Endodermal cell (in vitro differentiated cells): ENCODE measurements around the gene EPS8L3. TPM values are rescaled to one million over a fixed set of nuclear protein-coding genes. Genes with fewer than 3 reads are reported as not detected.
"Not testable (repeated sequence)": the region's sequence is repeated elsewhere in the genome, so short reads cannot be mapped to it uniquely, and the experiment has no call there.

Experiments used
- DNase-seq: peaks from one replicate; pipeline ENCODE4 v3.0.0-alpha.2; 2017
- H3K27ac ChIP-seq: 2 replicates; pipeline ENCODE4 v1.5.1; 2013; ENCODE audit warnings: mild to moderate bottlenecking, low read depth, low read length, moderate library complexity
- H3K27me3 ChIP-seq: 2 replicates; pipeline ENCODE4 v1.6.1; 2013; ENCODE audit warnings: mild to moderate bottlenecking, low read length, moderate library complexity; ENCODE audit not compliant: insufficient read depth, control insufficient read depth, poor library complexity, severe bottlenecking
- H3K36me3 ChIP-seq: 2 replicates; pipeline ENCODE4 v1.7.0; 2013; ENCODE audit warnings: mild to moderate bottlenecking, low read length, moderate library complexity; ENCODE audit not compliant: control insufficient read depth, insufficient read depth
- H3K4me1 ChIP-seq: one replicate; pipeline ENCODE4 v1.7.0; 2013; ENCODE audit warnings: low read length; ENCODE audit not compliant: control insufficient read depth, insufficient read depth
- H3K4me3 ChIP-seq: 2 replicates; pipeline ENCODE4 v1.5.1; 2013; ENCODE audit warnings: mild to moderate bottlenecking, low read length, moderate library complexity
- H3K9ac ChIP-seq: 2 replicates; pipeline ENCODE4 v1.6.1; 2013; ENCODE audit warnings: mild to moderate bottlenecking, low read length, moderate library complexity; ENCODE audit not compliant: poor library complexity, severe bottlenecking; ENCODE audit errors: extremely low read depth
- H3K9me3 ChIP-seq: 2 replicates; pipeline ENCODE4 v1.6.1; 2013; ENCODE audit warnings: mild to moderate bottlenecking, low read length, moderate library complexity; ENCODE audit not compliant: control insufficient read depth
- H3K27ac Mint-ChIP-seq: 2 replicates; pipeline ENCODE4 v1.8.0; 2020; ENCODE audit warnings: mixed read lengths
- H3K27me3 Mint-ChIP-seq: 2 replicates; pipeline ENCODE4 v1.8.0; 2021; ENCODE audit warnings: mild to moderate bottlenecking, mixed read lengths; ENCODE audit not compliant: insufficient read depth
- H3K36me3 Mint-ChIP-seq: 2 replicates; pipeline ENCODE4 v1.8.0; 2020; ENCODE audit warnings: low read depth, mixed read lengths
- H3K4me1 Mint-ChIP-seq: 2 replicates; pipeline ENCODE4 v1.8.0; 2020; ENCODE audit warnings: mixed read lengths
- H3K4me3 Mint-ChIP-seq: 2 replicates; pipeline ENCODE4 v1.8.0; 2020; ENCODE audit warnings: mild to moderate bottlenecking, moderate library complexity, mixed read lengths
- H3K9me3 Mint-ChIP-seq: 2 replicates; pipeline ENCODE4 v1.8.0; 2020; ENCODE audit warnings: mild to moderate bottlenecking, mixed read lengths
- CTCF ChIP-seq: fragments of 200-600 bp; sonication (generic); conservative IDR thresholded peaks from 2 replicates; pipeline ENCODE4 v1.5.0; 2021; ENCODE audit warnings: antibody characterized with exemption, mild to moderate bottlenecking
- WGBS, 2 experiments: methylation state at CpG; one replicate each; pipeline versions ENCODE4 v1.1.5 to v1.1.7; 2013; ENCODE audit warnings: missing lambda C conversion rate in 2 of 2, mixed read lengths in 1 of 2; ENCODE audit not compliant: insufficient coverage in 1 of 2, insufficient read length in 1 of 2; 5-methylcytosine and 5-hydroxymethylcytosine counted together
- total RNA-seq, 2 donors: library from RNA; stranded (reverse); fragmentation: NEBNext Ultra II Directional in 1 of 2; extraction: Animal tissue kit (Norgen Biotek cat#: 25700) in 1 of 2; gene quantifications; 2 replicates in 1 of 2; 3 replicates in 1 of 2; pipeline ENCODE4 v1.2.1, GENCODE V29; 2021

The EPS8L3 gene
- total RNA-seq, 2 donors from 2014 or later: not detected

GRCh38 chr1:109750241-109750882 is 13.4 kb downstream of the EPS8L3 start:
- H3K27ac Mint-ChIP-seq: no peak overlapping the region
- Histone ChIP-seq H3K9ac (no peak overlapping the region), H3K36me3 (no peaks in the 10 kb centered on the region), H3K27me3 (no peaks in the 10 kb centered on the region), H3K4me3 (no peak overlapping the region), H3K27ac (no peak overlapping the region), H3K4me1 (no peaks in the 10 kb centered on the region), H3K9me3 (peaks cover 11% of the 10 kb centered on the region)
- H3K9me3 Mint-ChIP-seq: peaks cover 24% of the 10 kb centered on the region
- no peaks in the 10 kb centered on the region for H3K4me1 Mint-ChIP-seq
- TF ChIP-seq CTCF: no peak
- WGBS, 2 experiments: 89 to 100% methylated on average over 7 to 11 of the region's 11 CpGs
- DNase-seq: no peak
- no peaks in the 10 kb centered on the region for H3K36me3 Mint-ChIP-seq
- peaks cover 34% of the 10 kb centered on the region for H3K27me3 Mint-ChIP-seq
- no peak overlapping the region for H3K4me3 Mint-ChIP-seq

GRCh38 chr1:109749221-109749620 is 14.5 kb downstream of the EPS8L3 start:
- no peaks in the 10 kb centered on the region for H3K36me3 ChIP-seq
- no peak overlapping the region for H3K27ac ChIP-seq
- Mint-ChIP-seq H3K36me3 (no peaks in the 10 kb centered on the region), H3K9me3 (peaks cover 24% of the 10 kb centered on the region), H3K4me1 (no peaks in the 10 kb centered on the region), H3K27ac (no peak overlapping the region), H3K4me3 (no peak overlapping the region), H3K27me3 (peaks cover 39% of the 10 kb centered on the region)
- no peak overlapping the region for H3K9ac ChIP-seq
- no peaks in the 10 kb centered on the region for H3K4me1 ChIP-seq
- H3K27me3 ChIP-seq: no peaks in the 10 kb centered on the region
- no peak for DNase-seq
- no peak for TF ChIP-seq CTCF
- H3K4me3 ChIP-seq: no peak overlapping the region
- H3K9me3 ChIP-seq: peaks cover 11% of the 10 kb centered on the region

DNA sequence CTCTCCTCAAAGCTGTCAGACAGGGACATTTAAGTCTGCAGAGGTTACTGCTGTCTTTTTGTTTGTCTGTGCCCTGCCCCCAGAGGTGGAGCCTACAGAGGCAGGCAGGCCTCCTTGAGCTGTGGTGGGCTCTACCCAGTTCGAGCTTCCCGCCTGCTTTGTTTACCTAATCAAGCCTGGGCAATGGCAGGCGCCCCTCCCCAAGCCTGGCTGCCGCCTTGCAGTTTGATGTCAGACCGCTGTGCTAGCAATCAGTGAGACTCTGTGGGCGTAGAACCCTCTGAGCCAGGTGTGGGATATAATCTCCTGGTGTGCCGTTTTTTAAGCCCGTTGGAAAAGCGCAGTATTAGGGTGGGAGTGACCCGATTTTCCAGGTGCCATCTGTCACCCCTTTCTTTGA is 15.4 kb downstream of the EPS8L3 start:
- not testable (repeated sequence) for H3K4me1 ChIP-seq, H3K27ac Mint-ChIP-seq, H3K4me3 Mint-ChIP-seq, H3K4me1 Mint-ChIP-seq, H3K9ac ChIP-seq, H3K4me3 ChIP-seq, H3K27ac ChIP-seq, H3K27me3 ChIP-seq, H3K36me3 Mint-ChIP-seq, H3K36me3 ChIP-seq, DNase-seq
- H3K9me3 ChIP-seq: peaks cover 11% of the 10 kb centered on the region
- 90 to 100% methylated on average over 3 to 8 of the region's 10 CpGs for WGBS, 2 experiments
- H3K27me3 Mint-ChIP-seq: peaks cover 41% of the 10 kb centered on the region
- H3K9me3 Mint-ChIP-seq: peaks cover 24% of the 10 kb centered on the region
